Ovary (tissue), 9 donors: Measurements from ENCODE around the gene EHMT1. TPM values are rescaled to one million over a fixed set of nuclear protein-coding genes. Genes with fewer than 3 reads are reported as not detected.

Experiments
- DNase-seq, 5 donors: peaks; one replicate each; pipeline ENCODE4 v3.0.0-alpha.2; 2019 to 2020
- H3K27ac ChIP-seq, 2 donors: fragments of 200-600 bp; one replicate each; pipeline versions ENCODE4 v1.5.1 to v1.8.0; 2019 to 2022
- H3K27me3 ChIP-seq: fragments of 200-600 bp; one replicate; pipeline ENCODE4 v1.8.0; 2022
- H3K36me3 ChIP-seq: fragments of 200-600 bp; sonication (generic); one replicate; pipeline ENCODE4 v1.5.1; 2019
- H3K4me1 ChIP-seq: one replicate; pipeline ENCODE4 v1.8.1; 2013; ENCODE audit warnings: mild to moderate bottlenecking, moderate library complexity; ENCODE audit not compliant: insufficient read depth
- H3K4me3 ChIP-seq: fragments of 200-600 bp; sonication (generic); one replicate; pipeline ENCODE4 v1.5.1; 2017
- H3K9me3 ChIP-seq, 2 donors: fragments of 200-600 bp in 1 of 2; sonication (generic) in 1 of 2; one replicate each; pipeline versions ENCODE4 v1.5.1 to v1.8.1; 2013 to 2019; ENCODE audit warnings: mild to moderate bottlenecking in 1 of 2, moderate library complexity in 1 of 2
- EP300 ChIP-seq: sonication (generic); formaldehyde crosslinking; IDR thresholded peaks from one replicate; pipeline ENCODE4 v1.6.1; 2017; ENCODE audit warnings: antibody characterized with exemption
- POLR2A ChIP-seq: fragments of 450-650 bp; IDR thresholded peaks from one replicate; pipeline ENCODE4 v1.6.1; 2017; ENCODE audit warnings: antibody characterized with exemption, mild to moderate bottlenecking, moderate library complexity
- WGBS, 3 donors: extraction: QIAGEN DNeasy Blood & Tissue Kit in 1 of 3; methylation state at CpG; one replicate each; pipeline versions ENCODE4 v1.1.5 to v1.1.7; 2013 to 2017; 5-methylcytosine and 5-hydroxymethylcytosine counted together
- intact Hi-C, 4 donors: fragments of 100-400 bp; cut with DNase I; formaldehyde crosslinking; loops; one replicate each; pipeline versions ENCODE4 v1.11.0 to v1.15.1; 2022 to 2023
- polyA plus RNA-seq, 2 donors: library from polyadenylated mRNA; stranded (reverse); fragments of 200-250 nt in 1 of 2; fragments of 350-450 nt in 1 of 2; fragmentation: Illumina TruSeq in 1 of 2; extraction: RNeasy Lipid Tissue Mini Kit (QIAGEN cat#74804) in 1 of 2; gene quantifications; one replicate each; pipeline ENCODE4 v1.2.3, GENCODE V29; 2013 to 2014
- total RNA-seq, 7 donors: library from RNA; depleted of rRNA in 2 of 7; stranded (reverse); fragments of >200 nt in 2 of 7; fragmentation: NEBNext Ultra II Directional in 3 of 7; extraction: Animal tissue kit (Norgen Biotek cat#: 25700) in 3 of 7; gene quantifications; one replicate each; pipeline versions ENCODE4 v1.1.0 to v1.2.4, GENCODE V29; 2016 to 2023
- TF ChIP-seq, protein P1 (sequence below), 3 donors: fragments of 450-650 bp in 2 of 3; fragments of 200-600 bp in 1 of 3; IDR thresholded peaks; one replicate each; pipeline versions ENCODE4 v1.5.1 to v1.8.0; 2016 to 2022; ENCODE audit warnings: antibody characterized with exemption in 3 of 3, mild to moderate bottlenecking in 1 of 3
- donor health status: DM: no; HTN: no; CAD: no; lungs with moderate emphysema.
- donor health status: DM: no; HTN: no; CAD: no.
- donor health status: Bipolar disorder and iron deficiency.
- donor health status: DM: yes; HTN: yes; CAD: no.
- donor health status: DM: no; HTN: no; CAD: no.
- donor health status: DM: yes; HTN: yes; CAD: no.

EHMT1 gene
- total and polyA plus RNA-seq, 9 donors: 40.8 to 98.5 (median 77.9) TPM

DNA sequence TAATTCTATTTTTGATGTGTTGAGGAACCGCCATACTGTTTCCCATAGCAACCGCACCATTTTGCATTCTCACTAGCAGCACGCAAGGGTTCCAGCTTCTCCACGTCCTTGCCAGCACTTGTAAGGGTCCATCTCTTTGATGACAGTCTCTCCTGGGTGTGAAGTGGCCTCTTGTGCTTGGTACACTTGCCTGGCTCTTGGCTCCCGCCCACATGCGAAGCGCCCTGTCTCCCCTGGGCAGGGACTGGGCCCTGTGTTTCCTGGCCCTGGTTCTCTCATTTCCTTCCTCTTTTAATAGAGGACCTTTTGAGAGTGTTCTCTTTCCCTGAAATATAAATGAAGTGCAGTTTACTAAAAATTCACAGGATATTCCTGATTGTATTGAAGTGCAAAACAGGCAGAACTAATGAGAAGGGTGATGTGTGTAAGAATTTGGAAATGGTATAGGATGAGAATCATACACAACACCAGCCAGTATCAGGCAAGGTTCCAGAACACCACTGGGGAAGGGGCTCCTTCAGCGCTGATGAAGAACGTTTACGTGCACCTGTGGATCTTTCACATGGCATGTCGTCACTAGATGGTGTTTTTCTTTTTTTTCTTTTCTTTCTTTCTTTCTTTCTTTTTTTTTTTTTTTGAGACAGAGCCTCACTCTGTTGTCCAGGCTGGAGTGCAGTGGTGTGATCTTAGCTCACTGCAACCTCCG, 73.0 kb downstream of the EHMT1 start:
- Histone ChIP-seq H3K4me1 (peaks cover 23% of the 10 kb centered on the region), H3K36me3 (no peaks in the 10 kb centered on the region), H3K27me3 (no peaks in the 10 kb centered on the region), H3K4me3 (no peak overlapping the region), H3K9me3 (no peaks in the 10 kb centered on the region), H3K27ac (no peak overlapping the region)
- intact Hi-C loops: no loop called here
- TF ChIP-seq EP300: no peak
- TF ChIP-seq, protein P1, sequence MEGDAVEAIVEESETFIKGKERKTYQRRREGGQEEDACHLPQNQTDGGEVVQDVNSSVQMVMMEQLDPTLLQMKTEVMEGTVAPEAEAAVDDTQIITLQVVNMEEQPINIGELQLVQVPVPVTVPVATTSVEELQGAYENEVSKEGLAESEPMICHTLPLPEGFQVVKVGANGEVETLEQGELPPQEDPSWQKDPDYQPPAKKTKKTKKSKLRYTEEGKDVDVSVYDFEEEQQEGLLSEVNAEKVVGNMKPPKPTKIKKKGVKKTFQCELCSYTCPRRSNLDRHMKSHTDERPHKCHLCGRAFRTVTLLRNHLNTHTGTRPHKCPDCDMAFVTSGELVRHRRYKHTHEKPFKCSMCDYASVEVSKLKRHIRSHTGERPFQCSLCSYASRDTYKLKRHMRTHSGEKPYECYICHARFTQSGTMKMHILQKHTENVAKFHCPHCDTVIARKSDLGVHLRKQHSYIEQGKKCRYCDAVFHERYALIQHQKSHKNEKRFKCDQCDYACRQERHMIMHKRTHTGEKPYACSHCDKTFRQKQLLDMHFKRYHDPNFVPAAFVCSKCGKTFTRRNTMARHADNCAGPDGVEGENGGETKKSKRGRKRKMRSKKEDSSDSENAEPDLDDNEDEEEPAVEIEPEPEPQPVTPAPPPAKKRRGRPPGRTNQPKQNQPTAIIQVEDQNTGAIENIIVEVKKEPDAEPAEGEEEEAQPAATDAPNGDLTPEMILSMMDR (IDR thresholded peaks at IDR 0.05): no peak
- no peak for TF ChIP-seq POLR2A
- 90 to 93% (median 91%) methylated on average over 12 of the region's 12 CpGs for WGBS, 3 donors
- no peak for DNase-seq

DNA sequence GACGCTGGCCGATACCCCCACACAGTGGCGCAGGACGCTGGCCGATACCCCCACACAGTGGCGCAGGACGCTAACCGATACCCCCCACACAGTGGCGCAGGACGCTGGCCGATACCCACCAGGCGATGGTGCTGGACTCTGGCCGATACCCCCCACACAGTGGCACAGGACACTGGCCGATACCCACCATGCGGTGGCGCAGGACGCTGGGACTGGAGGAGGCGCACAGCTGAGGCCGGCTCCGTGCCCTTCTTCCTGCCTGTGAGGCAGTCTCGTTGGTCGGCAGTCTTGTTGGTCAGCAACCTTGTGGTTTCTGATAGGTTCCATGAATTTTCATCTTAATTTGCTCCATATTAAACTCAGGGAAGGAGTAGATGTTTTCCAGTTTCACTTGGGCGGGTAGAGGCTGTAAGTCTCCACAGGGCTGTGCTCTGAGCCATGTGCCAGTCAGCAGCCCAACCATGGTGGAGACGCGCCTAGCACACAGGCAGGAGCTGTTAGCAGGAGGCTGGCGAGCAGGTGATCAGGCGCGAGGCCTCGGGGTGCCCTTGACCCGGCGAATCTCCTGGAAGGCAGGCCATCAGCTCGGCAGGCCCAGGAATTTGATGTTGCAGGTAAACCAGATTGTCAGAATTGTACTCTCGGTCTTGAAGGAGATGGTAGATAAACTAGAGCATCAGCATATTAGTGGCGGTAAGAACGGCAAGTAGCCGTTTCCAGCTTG, 75.6 kb downstream of the EHMT1 start:
- Histone ChIP-seq H3K4me3 (no peak overlapping the region), H3K36me3 (no peaks in the 10 kb centered on the region), H3K27ac (no peak overlapping the region), H3K4me1 (peaks cover 38% of the 10 kb centered on the region), H3K9me3 (no peaks in the 10 kb centered on the region), H3K27me3 (no peaks in the 10 kb centered on the region)
- WGBS, 3 donors: 92 to 95% (median 92%) methylated on average over 25 to 36 of the region's 36 CpGs
- no peak for TF ChIP-seq POLR2A
- no peak for TF ChIP-seq EP300
- TF ChIP-seq, protein P1 (IDR thresholded peaks at IDR 0.05): no peak
- no peak for DNase-seq
- intact Hi-C loops: no loop called here

DNA sequence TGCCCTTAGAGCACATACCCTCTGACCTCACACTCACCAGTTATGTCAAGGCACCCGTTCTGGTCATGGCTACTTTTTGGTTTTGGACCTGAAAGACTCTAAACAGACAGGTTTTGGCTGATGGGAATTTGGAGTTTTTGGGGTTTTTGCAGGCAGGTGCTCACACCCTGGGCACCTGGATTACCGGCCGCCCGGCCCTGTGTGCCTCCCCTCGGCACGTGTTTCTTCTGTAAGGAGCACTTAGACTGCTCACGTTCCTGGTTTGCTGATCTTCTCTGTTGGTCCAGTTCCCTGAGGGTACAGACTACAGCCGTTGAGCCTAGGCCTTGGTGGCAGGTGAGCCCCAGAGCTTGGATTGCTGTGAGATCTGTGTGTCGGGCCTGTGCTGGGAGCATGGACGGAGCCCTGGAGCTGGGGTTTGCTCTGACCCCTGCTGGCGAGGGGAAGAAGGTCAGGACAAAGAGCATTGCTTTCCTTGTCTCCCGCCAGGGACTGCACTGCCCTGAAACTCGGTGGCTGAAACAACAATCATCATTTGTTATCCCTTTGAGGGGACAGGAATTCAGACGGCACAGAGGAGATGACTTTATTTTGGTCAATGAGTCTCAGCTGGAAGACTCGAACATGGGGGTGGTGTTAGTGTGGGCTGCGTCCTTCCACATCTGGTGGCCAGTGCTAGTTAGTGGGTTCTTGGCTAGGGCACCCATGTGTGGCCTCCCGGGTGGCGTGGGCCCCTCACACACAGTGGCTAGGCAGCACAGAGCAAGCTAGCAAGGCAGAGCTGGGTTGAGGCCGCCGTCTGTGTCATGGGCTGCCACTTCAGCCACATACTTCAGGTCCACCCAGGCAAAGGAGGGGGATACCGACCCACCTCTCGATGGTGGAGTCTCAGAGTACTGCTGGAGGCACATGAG, 76.4 kb downstream of the EHMT1 start:
- Histone ChIP-seq H3K36me3 (no peaks in the 10 kb centered on the region), H3K9me3 (no peaks in the 10 kb centered on the region), H3K4me3 (no peak overlapping the region), H3K27me3 (no peaks in the 10 kb centered on the region), H3K4me1 (peaks cover 33% of the 10 kb centered on the region), H3K27ac (no peak overlapping the region)
- no peak for TF ChIP-seq POLR2A
- TF ChIP-seq EP300: no peak
- TF ChIP-seq, protein P1 (IDR thresholded peaks at IDR 0.05): no peak
- no peak for DNase-seq
- intact Hi-C loops: no loop called here
- WGBS, 3 donors: 74 to 78% (median 78%) methylated on average over 22 of the region's 22 CpGs

DNA sequence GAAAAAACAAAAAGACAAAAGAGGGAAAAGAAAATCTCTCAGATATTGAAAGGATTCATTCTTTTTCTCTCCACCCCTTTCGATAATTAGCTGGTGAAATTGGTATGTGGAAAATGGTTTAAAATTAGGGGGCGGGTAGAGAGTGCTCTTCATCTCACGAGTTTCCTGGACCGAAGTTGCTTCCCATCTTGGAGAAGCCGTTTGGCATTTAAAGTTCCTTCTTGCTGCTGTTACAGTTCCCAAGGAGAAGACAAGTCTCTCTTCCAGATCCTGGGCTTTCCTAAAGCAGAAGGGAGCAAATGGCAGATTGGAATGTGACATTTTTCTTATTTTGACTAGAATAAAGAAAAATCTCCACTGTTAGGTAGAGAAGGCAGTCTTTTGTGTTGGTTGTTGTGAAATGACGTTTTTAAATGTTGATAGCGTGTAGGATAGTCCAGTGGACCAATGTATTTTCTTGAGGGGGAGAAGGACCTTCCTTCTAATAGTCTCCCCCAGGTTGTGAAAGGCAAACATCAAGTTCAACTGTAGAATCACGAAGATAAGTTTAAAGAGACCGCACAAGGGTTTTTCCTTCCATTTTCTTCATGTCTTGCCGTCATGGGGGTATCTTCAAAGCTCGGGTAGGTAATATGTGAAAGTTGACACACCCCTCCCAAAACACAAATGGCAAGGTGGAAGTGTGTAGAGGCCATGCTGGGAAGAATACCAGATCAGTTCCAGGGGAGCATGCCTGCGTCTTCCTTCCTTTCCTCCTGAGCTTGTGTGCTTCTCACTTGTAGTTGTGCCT, 77.5 kb downstream of the EHMT1 start:
- H3K4me1 ChIP-seq: peaks cover 34% of the 10 kb centered on the region
- no peaks in the 10 kb centered on the region for H3K27me3 ChIP-seq
- intact Hi-C loops: no loop called here
- DNase-seq: no peak
- no peak overlapping the region for H3K27ac ChIP-seq
- no peak overlapping the region for H3K4me3 ChIP-seq
- WGBS, 3 donors: 74 to 78% (median 77%) methylated on average over 12 of the region's 12 CpGs
- TF ChIP-seq, protein P1 (IDR thresholded peaks at IDR 0.05): no peak
- TF ChIP-seq POLR2A (no peak), EP300 (no peak)
- no peaks in the 10 kb centered on the region for H3K36me3 ChIP-seq
- no peaks in the 10 kb centered on the region for H3K9me3 ChIP-seq
